Natural killer cell (primary cell): ENCODE data around the gene SLC29A2. TPM values are rescaled to one million over a fixed set of nuclear protein-coding genes. Genes with fewer than 3 reads are reported as not detected.
"Not testable (repeated sequence)": the region's sequence is repeated elsewhere in the genome, so short reads cannot be mapped to it uniquely, and the experiment has no call there.

Experiments used
- ATAC-seq, 3 donors: fragments of 150-1000 bp in 2 of 3; fragments of 200-7000 bp in 1 of 3; cut with Tn5 transposase; 1 replicate in 1 of 3; 2 replicates in 2 of 3; pipeline ENCODE4 v1.10.0; 2021; ENCODE audit warnings: mild to moderate bottlenecking in 2 of 3, moderate library complexity in 2 of 3
- DNase-seq, 2 donors: peaks; one replicate each; pipeline versions ENCODE4 v3.0.0 to v3.0.0-alpha.2; 2013 to 2021; ENCODE audit warnings: mixed read lengths in 1 of 2
- H3K27ac ChIP-seq: one replicate; pipeline ENCODE4 v1.5.1; 2013; ENCODE audit warnings: mild to moderate bottlenecking, low read length
- H3K27me3 ChIP-seq: one replicate; pipeline ENCODE4 v1.6.1; 2013; ENCODE audit warnings: low read length; ENCODE audit not compliant: control insufficient read depth, insufficient read depth
- H3K36me3 ChIP-seq: one replicate; pipeline ENCODE4 v1.6.1; 2013; ENCODE audit warnings: low read length; ENCODE audit not compliant: control insufficient read depth, insufficient read depth
- H3K4me1 ChIP-seq: one replicate; pipeline ENCODE4 v1.6.1; 2013; ENCODE audit warnings: low read length; ENCODE audit not compliant: control insufficient read depth, insufficient read depth
- H3K4me3 ChIP-seq: one replicate; pipeline ENCODE4 v1.5.1; 2013; ENCODE audit warnings: low read length
- H3K9me3 ChIP-seq: one replicate; pipeline ENCODE4 v1.6.1; 2013; ENCODE audit warnings: low read length; ENCODE audit not compliant: control insufficient read depth, insufficient read depth
- H3K27ac Mint-ChIP-seq, 2 donors: one replicate each; pipeline ENCODE4 v1.8.0; 2022; ENCODE audit warnings: mild to moderate bottlenecking in 2 of 2, mixed read lengths in 2 of 2, moderate library complexity in 1 of 2
- H3K27me3 Mint-ChIP-seq, 2 donors: one replicate each; pipeline ENCODE4 v1.8.0; 2022; ENCODE audit warnings: low read depth in 2 of 2, mixed read lengths in 2 of 2
- H3K36me3 Mint-ChIP-seq: one replicate; pipeline ENCODE4 v1.8.0; 2022; ENCODE audit warnings: mixed read lengths
- H3K4me1 Mint-ChIP-seq, 2 donors: one replicate each; pipeline ENCODE4 v1.8.0; 2022; ENCODE audit warnings: mixed read lengths in 2 of 2
- H3K4me3 Mint-ChIP-seq: one replicate; pipeline ENCODE4 v1.8.0; 2022; ENCODE audit warnings: mild to moderate bottlenecking, moderate library complexity, mixed read lengths
- H3K9me3 Mint-ChIP-seq, 2 donors: one replicate each; pipeline ENCODE4 v1.8.0; 2022; ENCODE audit warnings: mixed read lengths in 2 of 2
- WGBS: methylation state at CpG from one replicate; pipeline ENCODE4 v1.1.7; 2013; ENCODE audit warnings: missing lambda C conversion rate; ENCODE audit not compliant: insufficient coverage; 5-methylcytosine and 5-hydroxymethylcytosine counted together
- intact Hi-C: fragments of 100-400 bp; cut with micrococcal nuclease; formaldehyde crosslinking; loops from one replicate; pipeline ENCODE4 v1.14.2; 2022
- total RNA-seq, 4 donors: library from RNA; stranded (reverse); fragments of 120-200 nt in 1 of 4; gene quantifications; one replicate each; pipeline versions ENCODE4 v1.2.3 to v1.2.4, GENCODE V29; 2013 to 2022
- TF ChIP-seq, protein P1 (sequence below): fragments of 200-600 bp; IDR thresholded peaks from one replicate; pipeline ENCODE4 v1.8.0; 2022; ENCODE audit warnings: antibody characterized with exemption

The SLC29A2 gene
- total RNA-seq, 3 donors from 2014 or later (not counting 1 experiment from before 2014, with no cell fraction given), result 1.5 to 1.8 (median 1.6) TPM

DNA sequence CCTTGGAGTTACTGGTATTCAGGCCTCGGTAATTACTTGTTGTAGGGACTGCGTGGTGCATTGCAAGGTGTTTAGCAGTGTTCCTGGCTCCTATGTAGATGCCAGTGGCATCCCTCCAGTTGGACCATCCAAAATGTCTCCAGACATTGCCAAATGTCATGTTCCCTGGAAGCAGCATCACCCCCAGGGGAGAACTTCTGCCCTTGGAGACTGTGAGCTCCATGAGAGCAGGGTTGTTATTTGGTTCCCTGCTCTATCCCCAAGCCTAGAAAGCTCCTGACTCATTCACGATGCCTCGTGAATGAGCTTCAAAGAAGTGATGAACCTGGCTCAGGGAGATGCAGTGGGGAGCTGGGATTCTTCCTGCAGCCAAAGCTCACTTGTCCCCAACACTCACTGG lies 50.0 kb downstream of the SLC29A2 start:
- Mint-ChIP-seq H3K4me3 (no peak overlapping the region), H3K27ac (no peak overlapping the region), H3K27me3 (peaks cover 9 to 17% of the 10 kb centered on the region in 2 donors), H3K36me3 (no peaks in the 10 kb centered on the region), H3K9me3 (no peaks in the 10 kb centered on the region), H3K4me1 (peaks cover 7 to 42% of the 10 kb centered on the region in 2 donors)
- intact Hi-C loops, result no loop called here
- Histone ChIP-seq H3K27me3 (no peaks in the 10 kb centered on the region), H3K9me3 (no peaks in the 10 kb centered on the region), H3K27ac (no peak overlapping the region), H3K36me3 (no peaks in the 10 kb centered on the region), H3K4me1 (peaks cover 29% of the 10 kb centered on the region), H3K4me3 (no peak overlapping the region)
- DNase-seq (no peak), ATAC-seq (no peak)
- WGBS, result 93% methylated on average over 4 of the region's 4 CpGs
- TF ChIP-seq, protein P1, sequence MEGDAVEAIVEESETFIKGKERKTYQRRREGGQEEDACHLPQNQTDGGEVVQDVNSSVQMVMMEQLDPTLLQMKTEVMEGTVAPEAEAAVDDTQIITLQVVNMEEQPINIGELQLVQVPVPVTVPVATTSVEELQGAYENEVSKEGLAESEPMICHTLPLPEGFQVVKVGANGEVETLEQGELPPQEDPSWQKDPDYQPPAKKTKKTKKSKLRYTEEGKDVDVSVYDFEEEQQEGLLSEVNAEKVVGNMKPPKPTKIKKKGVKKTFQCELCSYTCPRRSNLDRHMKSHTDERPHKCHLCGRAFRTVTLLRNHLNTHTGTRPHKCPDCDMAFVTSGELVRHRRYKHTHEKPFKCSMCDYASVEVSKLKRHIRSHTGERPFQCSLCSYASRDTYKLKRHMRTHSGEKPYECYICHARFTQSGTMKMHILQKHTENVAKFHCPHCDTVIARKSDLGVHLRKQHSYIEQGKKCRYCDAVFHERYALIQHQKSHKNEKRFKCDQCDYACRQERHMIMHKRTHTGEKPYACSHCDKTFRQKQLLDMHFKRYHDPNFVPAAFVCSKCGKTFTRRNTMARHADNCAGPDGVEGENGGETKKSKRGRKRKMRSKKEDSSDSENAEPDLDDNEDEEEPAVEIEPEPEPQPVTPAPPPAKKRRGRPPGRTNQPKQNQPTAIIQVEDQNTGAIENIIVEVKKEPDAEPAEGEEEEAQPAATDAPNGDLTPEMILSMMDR, result no peak

- H3K4me3 ChIP-seq, DNase-seq, H3K27me3 ChIP-seq, H3K36me3 Mint-ChIP-seq, H3K27ac ChIP-seq, H3K9me3 Mint-ChIP-seq, H3K9me3 ChIP-seq, H3K4me3 Mint-ChIP-seq, H3K27ac Mint-ChIP-seq, intact Hi-C loops, H3K36me3 ChIP-seq, ATAC-seq: not testable (repeated sequence)
- 93% methylated on average over 3 of the region's 6 CpGs for WGBS
- peaks cover 22% of the 10 kb centered on the region for H3K4me1 ChIP-seq
- H3K4me1 Mint-ChIP-seq, result peaks cover 7 to 35% of the 10 kb centered on the region in 2 donors
- H3K27me3 Mint-ChIP-seq, result peaks cover 14 to 21% of the 10 kb centered on the region in 2 donors
Measured at GRCh38 chr11:66320748-66321147, 50.8 kb downstream of the SLC29A2 start.

DNA sequence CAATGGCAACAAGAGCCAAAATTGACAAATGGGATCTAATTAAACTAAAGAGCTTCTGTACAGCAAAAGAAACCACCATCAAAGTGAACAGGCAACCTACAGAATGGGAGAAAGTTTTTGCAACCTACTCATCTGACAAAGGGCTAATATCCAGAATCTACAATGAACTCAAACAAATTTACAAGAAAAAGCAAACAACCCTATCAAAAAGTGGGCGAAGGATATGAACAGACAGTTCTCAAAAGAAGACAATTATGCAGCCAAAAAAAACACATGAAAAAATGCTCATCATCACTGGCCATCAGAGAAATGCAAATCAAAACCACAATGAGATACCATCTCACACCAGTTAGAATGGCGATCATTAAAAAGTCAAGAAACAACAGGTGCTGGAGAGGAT lies 51.3 kb downstream of the SLC29A2 start:
- ATAC-seq, H3K4me3 Mint-ChIP-seq, H3K27ac ChIP-seq, H3K9me3 ChIP-seq, H3K36me3 ChIP-seq, intact Hi-C loops, DNase-seq, H3K9me3 Mint-ChIP-seq, H3K27me3 ChIP-seq, H3K36me3 Mint-ChIP-seq, H3K4me3 ChIP-seq, H3K27ac Mint-ChIP-seq: not testable (repeated sequence)
- H3K27me3 Mint-ChIP-seq, result peaks cover 18 to 25% of the 10 kb centered on the region in 2 donors
- H3K4me1 Mint-ChIP-seq, result peaks cover 7 to 33% of the 10 kb centered on the region in 2 donors
- 100% methylated on average over 1 of the region's 2 CpGs for whole genome bisulfite sequencing
- peaks cover 22% of the 10 kb centered on the region for H3K4me1 ChIP-seq

DNA sequence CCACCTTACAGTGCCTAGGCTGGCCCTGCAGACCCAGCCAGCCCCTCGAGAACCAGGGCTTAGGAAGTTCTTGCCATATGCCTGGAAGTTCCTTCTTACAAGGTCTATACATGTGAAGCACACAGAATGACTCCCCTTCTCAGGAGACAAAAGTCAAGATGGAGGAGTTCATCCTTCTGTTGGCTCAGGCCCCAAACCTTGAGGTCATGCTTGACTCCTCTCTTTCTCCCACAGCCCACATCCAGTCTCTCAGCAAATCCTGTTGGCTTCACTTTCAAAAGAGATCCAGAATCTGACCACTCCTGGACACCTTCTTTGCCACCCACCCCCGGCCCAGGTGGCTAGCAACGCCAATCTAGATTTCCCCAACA lies 53.0 kb downstream of the SLC29A2 start:
- ATAC-seq (no peak), DNase-seq (no peak)
- Mint-ChIP-seq H3K9me3 (no peaks in the 10 kb centered on the region), H3K4me1 (peaks cover 7 to 35% of the 10 kb centered on the region in 2 donors), H3K36me3 (no peaks in the 10 kb centered on the region), H3K27me3 (peaks cover 24 to 28% of the 10 kb centered on the region in 2 donors), H3K4me3 (peak overlapping the region; percentile 28), H3K27ac (peak overlapping the region in 1 of 2 donors; percentile 36)
- Histone ChIP-seq H3K36me3 (no peaks in the 10 kb centered on the region), H3K4me1 (peaks cover 26% of the 10 kb centered on the region), H3K9me3 (no peaks in the 10 kb centered on the region), H3K27ac (peak overlapping the region; percentile 65), H3K4me3 (no peak overlapping the region), H3K27me3 (no peaks in the 10 kb centered on the region)
- TF ChIP-seq, protein P1, result no peak
- 67% methylated on average over 3 of the region's 3 CpGs for WGBS
- intact Hi-C loops, result no loop called here
